IMR-90 (cell line): Measurements from ENCODE around the gene PLEKHG2. TPM values are rescaled to one million over a fixed set of nuclear protein-coding genes. Genes with fewer than 3 reads are reported as not detected.

ENCODE experiments used
- ATAC-seq: fragments of 200-7000 bp; cut with Tn5 transposase; 2 replicates; pipeline ENCODE4 v1.9.1; 2020; ENCODE audit warnings: low read depth, mild to moderate bottlenecking, moderate library complexity
- BruUV-seq: library from RNA; stranded (reverse); fragments of 400-500 nt; replicated peaks from 2 replicates; lab custom pipeline; 2021; lab: Mats Ljungman, UMichigan
- CTCF ChIA-PET: fragments of 300-600 bp; formaldehyde crosslinking; extraction: SDS; loops from one replicate; lab custom pipeline; 2021; ENCODE audit warnings: antibody characterized with exemption; lab: Yijun Ruan, JAX
- POLR2A ChIA-PET: fragments of 300-600 bp; sonication (Branson Sonifier 250); formaldehyde crosslinking; loops from one replicate; lab custom pipeline; 2022; ENCODE audit warnings: antibody characterized with exemption; ENCODE audit not compliant: unreplicated experiment; lab: Charles Lee
- DNase-seq: peaks from one replicate; pipeline ENCODE4 v3.0.0; 2013
- H2AFZ ChIP-seq: replicated peaks from 2 replicates; pipeline ENCODE3; 2013; ENCODE audit warnings: low read length, mild to moderate bottlenecking; ENCODE audit not compliant: poor library complexity
- H2AK5ac ChIP-seq: 2 replicates; pipeline ENCODE4 v1.6.1; 2013; ENCODE audit warnings: low read depth, low read length, inconsistent platforms
- H2AK9ac ChIP-seq: replicated peaks from 2 replicates; pipeline ENCODE3; 2013; ENCODE audit warnings: mild to moderate bottlenecking, low read depth, low read length, moderate library complexity; ENCODE audit not compliant: poor library complexity
- H2BK120ac ChIP-seq: 2 replicates; pipeline ENCODE4 v1.6.1; 2013; ENCODE audit warnings: low read depth, low read length, inconsistent platforms
- H2BK15ac ChIP-seq: 3 replicates; pipeline ENCODE4 v1.6.1; 2013; ENCODE audit warnings: low read depth, low read length, inconsistent platforms
- H2BK20ac ChIP-seq: 2 replicates; pipeline ENCODE4 v1.6.1; 2013; ENCODE audit warnings: low read depth, mild to moderate bottlenecking, inconsistent platforms, low read length, moderate library complexity
- H2BK5ac ChIP-seq: 2 replicates; pipeline ENCODE4 v1.6.1; 2013; ENCODE audit warnings: mild to moderate bottlenecking, low read depth, low read length, inconsistent platforms; ENCODE audit not compliant: poor library complexity, severe bottlenecking
- H3K14ac ChIP-seq: replicated peaks from 2 replicates; pipeline ENCODE4 v1.6.1; 2013; ENCODE audit warnings: low read depth, low read length, inconsistent platforms
- H3K18ac ChIP-seq: 2 replicates; pipeline ENCODE4 v1.6.1; 2013; ENCODE audit warnings: low read depth, low read length, control low read depth
- H3K23ac ChIP-seq: 2 replicates; pipeline ENCODE4 v1.6.1; 2013; ENCODE audit warnings: low read depth, low read length, inconsistent platforms
- H3K27ac ChIP-seq: 2 replicates; pipeline ENCODE4 v1.5.1; 2013; ENCODE audit warnings: mild to moderate bottlenecking, control low read depth, low read length; ENCODE audit not compliant: insufficient read depth
- H3K27me3 ChIP-seq: 2 replicates; pipeline ENCODE4 v1.6.1; 2013; ENCODE audit warnings: low read length; ENCODE audit not compliant: control insufficient read depth, insufficient read depth
- H3K36me3 ChIP-seq: 2 replicates; pipeline ENCODE4 v1.6.1; 2013; ENCODE audit warnings: low read length, mixed read lengths; ENCODE audit not compliant: control insufficient read depth, insufficient read depth
- H3K4ac ChIP-seq: 2 replicates; pipeline ENCODE4 v1.6.1; 2013; ENCODE audit warnings: low read depth, low read length, inconsistent platforms
- H3K4me1 ChIP-seq: 2 replicates; pipeline ENCODE4 v1.6.1; 2013; ENCODE audit warnings: low read length, mixed read lengths; ENCODE audit not compliant: control insufficient read depth, insufficient read depth
- H3K4me2 ChIP-seq: 2 replicates; pipeline ENCODE4 v1.6.1; 2013; ENCODE audit warnings: low read depth, mild to moderate bottlenecking, control low read depth, low read length, moderate library complexity
- H3K4me3 ChIP-seq: 2 replicates; pipeline ENCODE4 v1.5.1; 2013; ENCODE audit warnings: low read depth, mild to moderate bottlenecking, control low read depth, low read length, moderate library complexity; ENCODE audit not compliant: insufficient read depth
- H3K56ac ChIP-seq: 2 replicates; pipeline ENCODE4 v1.6.1; 2013; ENCODE audit warnings: low read length, inconsistent platforms; ENCODE audit not compliant: insufficient read depth; ENCODE audit errors: extremely low read depth
- H3K79me1 ChIP-seq, 2 experiments: 2 replicates each; pipeline ENCODE4 v1.6.1; 2013; ENCODE audit warnings: low read length in 2 of 2, inconsistent platforms in 1 of 2, low read depth in 1 of 2
- H3K9ac ChIP-seq: 2 replicates; pipeline ENCODE4 v1.6.1; 2013; ENCODE audit warnings: low read depth, low read length, control low read depth
- H3K9me1 ChIP-seq: 2 replicates; pipeline ENCODE4 v1.6.1; 2013; ENCODE audit warnings: low read length, inconsistent platforms; ENCODE audit not compliant: insufficient read depth
- H3K9me3 ChIP-seq: 2 replicates; pipeline ENCODE4 v1.6.1; 2013; ENCODE audit warnings: low read length; ENCODE audit not compliant: control insufficient read depth, insufficient read depth
- H4K20me1 ChIP-seq: 2 replicates; pipeline ENCODE4 v1.6.1; 2013; ENCODE audit warnings: low read length, inconsistent platforms; ENCODE audit not compliant: insufficient read depth
- H4K5ac ChIP-seq: 2 replicates; pipeline ENCODE4 v1.6.1; 2013; ENCODE audit warnings: mild to moderate bottlenecking, low read depth, low read length, control low read depth
- H4K8ac ChIP-seq, 2 experiments: 2 replicates each; pipeline ENCODE4 v1.6.1; 2013; ENCODE audit warnings: low read depth in 2 of 2, low read length in 2 of 2, control low read depth in 1 of 2, inconsistent platforms in 1 of 2
- H4K91ac ChIP-seq: 2 replicates; pipeline ENCODE4 v1.6.1; 2013; ENCODE audit warnings: low read depth, low read length, inconsistent platforms; ENCODE audit not compliant: insufficient read depth
- BHLHE40 ChIP-seq: fragments of 150-350 bp; IDR thresholded peaks from 2 replicates; pipeline ENCODE4 v1.6.1; 2016; ENCODE audit warnings: mild to moderate bottlenecking, low read depth, low read length
- CEBPB ChIP-seq: IDR thresholded peaks from 2 replicates; pipeline ENCODE4 v1.6.1; 2012; ENCODE audit warnings: low read depth, low read length, improper control_type of control experiment
- CHD1 ChIP-seq: IDR thresholded peaks from 2 replicates; pipeline ENCODE4 v1.6.1; 2012; ENCODE audit warnings: low read depth, low read length, improper control_type of control experiment
- ELK1 ChIP-seq: fragments of 150-350 bp; IDR thresholded peaks from 2 replicates; pipeline ENCODE4 v1.6.1; 2016; ENCODE audit warnings: low read depth, mild to moderate bottlenecking, low read length, moderate library complexity, borderline replicate concordance
- FOS ChIP-seq: fragments of 150-350 bp; IDR thresholded peaks from 2 replicates; pipeline ENCODE4 v1.6.1; 2016; ENCODE audit warnings: low read depth, low read length
- MAFK ChIP-seq: IDR thresholded peaks from 2 replicates; pipeline ENCODE4 v1.6.1; 2012; ENCODE audit warnings: low read depth, low read length, improper control_type of control experiment
- MAZ ChIP-seq: IDR thresholded peaks from 2 replicates; pipeline ENCODE4 v1.6.1; 2012; ENCODE audit warnings: low read depth, mild to moderate bottlenecking, low read length, improper control_type of control experiment, moderate library complexity, borderline replicate concordance
- MXI1 ChIP-seq: IDR thresholded peaks from 2 replicates; pipeline ENCODE4 v1.6.1; 2012; ENCODE audit warnings: low read depth, mild to moderate bottlenecking, low read length, moderate library complexity, borderline replicate concordance
- NFE2L2 ChIP-seq: fragments of 150-350 bp; IDR thresholded peaks from 2 replicates; pipeline ENCODE4 v1.6.1; 2016; ENCODE audit warnings: low read depth, mild to moderate bottlenecking, low read length
- POLR2A ChIP-seq: IDR thresholded peaks from 2 replicates; pipeline ENCODE4 v1.6.1; 2012; ENCODE audit warnings: mild to moderate bottlenecking, low read depth, low read length
- RAD21 ChIP-seq: IDR thresholded peaks from 2 replicates; pipeline ENCODE4 v1.6.1; 2012; ENCODE audit warnings: low read length, improper control_type of control experiment
- RCOR1 ChIP-seq: IDR thresholded peaks from 2 replicates; pipeline ENCODE4 v1.6.1; 2012; ENCODE audit warnings: mild to moderate bottlenecking, low read length, improper control_type of control experiment; ENCODE audit not compliant: insufficient replicate concordance
- RFX5 ChIP-seq: IDR thresholded peaks from 2 replicates; pipeline ENCODE4 v1.8.0; 2012; ENCODE audit warnings: low read depth, mild to moderate bottlenecking, low read length, moderate library complexity
- SMC3 ChIP-seq: fragments of 150-350 bp; IDR thresholded peaks from 2 replicates; pipeline ENCODE4 v1.6.1; 2016; ENCODE audit warnings: low read depth, mild to moderate bottlenecking, antibody characterized with exemption, low read length, moderate library complexity
- USF2 ChIP-seq: fragments of 150-350 bp; IDR thresholded peaks from 2 replicates; pipeline ENCODE4 v1.6.1; 2017; ENCODE audit warnings: mild to moderate bottlenecking, antibody characterized with exemption, low read length, low read depth
- WGBS, 2 experiments: methylation state at CpG; one replicate each; pipeline versions ENCODE4 v1.1.5 to v1.1.7; 2013; ENCODE audit warnings: missing lambda C conversion rate in 2 of 2; ENCODE audit not compliant: insufficient read length in 1 of 2; ENCODE audit errors: extremely low coverage in 2 of 2; 5-methylcytosine and 5-hydroxymethylcytosine counted together
- dilution Hi-C: fragments of 300-500 bp; cut with HindIII; formaldehyde crosslinking; loops from one replicate; pipeline ENCODE4 v1.14.3; 2018; ENCODE audit warnings: low sequenced_read_pairs; ENCODE audit not compliant: unreplicated experiment
- in situ Hi-C: fragments of 300-500 bp; cut with MboI; formaldehyde crosslinking; loops from 3 replicates; pipeline ENCODE4 v1.14.3; 2019; ENCODE audit warnings: low sequenced_read_pairs, inconsistent platforms, mixed read lengths
- intact Hi-C: fragments of 100-400 bp; cut with micrococcal nuclease; formaldehyde crosslinking; loops from 2 replicates; pipeline ENCODE4 v1.10.0; 2022
- polyA plus RNA-seq, 3 experiments: library from polyadenylated mRNA; depleted of rRNA; stranded (reverse); fragments of >200 nt; gene quantifications; 2 replicates each; pipeline ENCODE4 v1.2.3, GENCODE V29; 2012; ENCODE audit warnings: low replicate concordance in 1 of 3
- total RNA-seq: library from RNA; depleted of rRNA; stranded (reverse); fragments of >200 nt; gene quantifications from 2 replicates; pipeline ENCODE4 v1.2.3, GENCODE V29; 2012
- TF ChIP-seq, protein P1 (sequence below): conservative IDR thresholded peaks from 2 replicates; pipeline ENCODE4 v1.5.1; 2012; ENCODE audit warnings: mild to moderate bottlenecking, low read depth, low read length, improper control_type of control experiment

PLEKHG2 gene
- total and polyA plus RNA-seq, 2 of the 4 experiments (the other 2 are of a cell fraction) = 6.5 to 28.3 TPM

DNA sequence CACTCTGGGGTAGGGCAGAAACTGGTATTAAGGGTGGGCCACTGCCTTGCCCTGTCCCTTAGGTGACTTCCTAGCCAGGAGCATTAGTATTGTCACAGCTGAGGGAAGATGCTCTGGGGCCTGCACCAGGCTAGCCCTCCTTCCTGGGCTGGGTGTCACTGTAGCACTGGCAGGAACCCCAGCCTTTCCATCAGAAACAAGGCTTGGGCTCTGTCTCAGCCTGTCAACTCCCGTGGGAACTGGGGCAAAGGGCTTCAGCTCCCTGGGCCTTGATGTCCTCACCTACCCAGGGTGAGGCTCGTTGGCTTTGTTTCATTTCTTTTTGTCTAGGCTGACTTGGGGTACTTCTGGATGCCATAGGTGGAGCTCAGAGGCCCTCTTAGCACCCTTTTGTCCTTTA lies 39.5 kb upstream of the PLEKHG2 start:
- peak overlapping the region; percentile 71 for H3K18ac ChIP-seq
- peak overlapping the region; percentile 82 for H2AFZ ChIP-seq
- POLR2A ChIA-PET = no interaction called here
- peak overlapping the region; percentile 97 for H3K4ac ChIP-seq
- peak overlapping the region; percentile 96 for H3K14ac ChIP-seq
- TF ChIP-seq, protein P1, sequence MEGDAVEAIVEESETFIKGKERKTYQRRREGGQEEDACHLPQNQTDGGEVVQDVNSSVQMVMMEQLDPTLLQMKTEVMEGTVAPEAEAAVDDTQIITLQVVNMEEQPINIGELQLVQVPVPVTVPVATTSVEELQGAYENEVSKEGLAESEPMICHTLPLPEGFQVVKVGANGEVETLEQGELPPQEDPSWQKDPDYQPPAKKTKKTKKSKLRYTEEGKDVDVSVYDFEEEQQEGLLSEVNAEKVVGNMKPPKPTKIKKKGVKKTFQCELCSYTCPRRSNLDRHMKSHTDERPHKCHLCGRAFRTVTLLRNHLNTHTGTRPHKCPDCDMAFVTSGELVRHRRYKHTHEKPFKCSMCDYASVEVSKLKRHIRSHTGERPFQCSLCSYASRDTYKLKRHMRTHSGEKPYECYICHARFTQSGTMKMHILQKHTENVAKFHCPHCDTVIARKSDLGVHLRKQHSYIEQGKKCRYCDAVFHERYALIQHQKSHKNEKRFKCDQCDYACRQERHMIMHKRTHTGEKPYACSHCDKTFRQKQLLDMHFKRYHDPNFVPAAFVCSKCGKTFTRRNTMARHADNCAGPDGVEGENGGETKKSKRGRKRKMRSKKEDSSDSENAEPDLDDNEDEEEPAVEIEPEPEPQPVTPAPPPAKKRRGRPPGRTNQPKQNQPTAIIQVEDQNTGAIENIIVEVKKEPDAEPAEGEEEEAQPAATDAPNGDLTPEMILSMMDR = no peak
- no peak for TF ChIP-seq CHD1
- TF ChIP-seq MAZ = no peak
- no peak for TF ChIP-seq FOS
- no peak for TF ChIP-seq RFX5
- TF ChIP-seq ELK1 = no peak
- TF ChIP-seq MAFK = no peak
- no peak for TF ChIP-seq RAD21
- TF ChIP-seq NFE2L2 = no peak
- no peak for TF ChIP-seq USF2
- no peak for TF ChIP-seq MXI1
- TF ChIP-seq SMC3 = no peak
- TF ChIP-seq BHLHE40 = no peak
- no peak for TF ChIP-seq POLR2A
- TF ChIP-seq RCOR1 = no peak
- no peak for TF ChIP-seq CEBPB
- H3K27ac ChIP-seq = peak overlapping the region; percentile 90
- no peaks in the 10 kb centered on the region for H3K27me3 ChIP-seq
- no TSS peak for BruUV-seq
- dilution Hi-C loops = no loop called here
- in situ Hi-C loops = no loop called here
- H2BK20ac ChIP-seq = peak overlapping the region; percentile 74
- peak overlapping the region; percentile 86; the same call in 1 of the 2 replicates for H3K56ac ChIP-seq
- CTCF ChIA-PET = interaction anchor here (1.0 kb wide), 1 partner anchor 41 kb away, joined by 3 read pairs; no protein-coding TSS in a partner anchor
- H3K9me3 ChIP-seq = no peaks in the 10 kb centered on the region
- WGBS, 2 experiments = 17% methylated on average over 1 of the region's 2 CpGs; no CpG with 5 or more reads in 1 of the 2 experiments
- H4K8ac ChIP-seq = peak overlapping the region; percentile 7 to 93; a peak in 3 of 4 replicates
- H2BK120ac ChIP-seq = peak overlapping the region; percentile 93
- peak overlapping the region; percentile 96 for H2AK5ac ChIP-seq
- H4K20me1 ChIP-seq = peaks cover 9% of the 10 kb centered on the region
- intact Hi-C loops = no loop called here
- ATAC-seq (no peak; the same call in 1 of the 2 replicates), DNase-seq (peak; percentile 28)
- peak overlapping the region; percentile 99 for H2AK9ac ChIP-seq
- H3K79me1 ChIP-seq = peaks cover 26 to 55% of the 10 kb centered on the region in 2 experiments
- H2BK15ac ChIP-seq = peak overlapping the region; percentile 64; the same call in 1 of the 3 replicates
- H4K5ac ChIP-seq = peak overlapping the region; percentile 76
- peaks cover 18% of the 10 kb centered on the region for H3K9me1 ChIP-seq
- peaks cover 65% of the 10 kb centered on the region for H3K36me3 ChIP-seq
- peak overlapping the region; percentile 54 for H3K9ac ChIP-seq
- peak overlapping the region; percentile 96 for H3K23ac ChIP-seq
- peak overlapping the region; percentile 92 for H2BK5ac ChIP-seq
- peaks cover 14% of the 10 kb centered on the region for H3K4me1 ChIP-seq
- H4K91ac ChIP-seq = peak overlapping the region; percentile 94
- H3K4me3 ChIP-seq = no peak overlapping the region
- H3K4me2 ChIP-seq = peak overlapping the region; percentile 29; the same call in 1 of the 2 replicates
